Measurements from ENCODE around the gene CALML4. TPM values are rescaled to one million over a fixed set of nuclear protein-coding genes. Genes with fewer than 3 reads are reported as not detected.
"Not testable (repeated sequence)": the region's sequence is repeated elsewhere in the genome, so short reads cannot be mapped to it uniquely, and the experiment has no call there.

The CALML4 gene
- total RNA-seq, 4 donors from 2014 or later: 2.4 to 13.6 (median 4.8) TPM

DNA sequence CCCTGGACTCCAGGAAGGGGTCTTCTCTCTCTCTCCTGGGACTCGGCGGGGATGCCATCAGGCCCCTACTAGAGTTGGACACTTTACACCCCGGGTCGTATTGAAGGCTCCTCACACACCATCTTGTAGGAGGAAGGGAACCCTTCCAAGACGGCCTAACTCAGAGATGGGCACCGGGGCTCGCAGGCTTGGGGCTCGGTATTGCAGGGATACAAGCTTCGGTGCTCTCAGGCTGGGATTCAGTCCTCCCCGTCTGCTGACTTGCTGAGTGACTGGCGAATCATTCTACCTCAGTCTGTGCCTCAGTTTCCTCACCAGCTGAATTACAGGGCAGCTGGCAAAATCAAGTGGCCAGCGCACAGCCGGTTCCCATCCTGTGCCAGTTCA is 419 bp upstream of the CALML4 start:
- TF ChIP-seq POLR2A (IDR thresholded peaks at IDR 0.05) (no peak), POLR2AphosphoS5 (IDR thresholded peaks at IDR 0.05) (no peak), EP300 (IDR thresholded peaks at IDR 0.05) (no peak)
- TF ChIP-seq, protein P1, sequence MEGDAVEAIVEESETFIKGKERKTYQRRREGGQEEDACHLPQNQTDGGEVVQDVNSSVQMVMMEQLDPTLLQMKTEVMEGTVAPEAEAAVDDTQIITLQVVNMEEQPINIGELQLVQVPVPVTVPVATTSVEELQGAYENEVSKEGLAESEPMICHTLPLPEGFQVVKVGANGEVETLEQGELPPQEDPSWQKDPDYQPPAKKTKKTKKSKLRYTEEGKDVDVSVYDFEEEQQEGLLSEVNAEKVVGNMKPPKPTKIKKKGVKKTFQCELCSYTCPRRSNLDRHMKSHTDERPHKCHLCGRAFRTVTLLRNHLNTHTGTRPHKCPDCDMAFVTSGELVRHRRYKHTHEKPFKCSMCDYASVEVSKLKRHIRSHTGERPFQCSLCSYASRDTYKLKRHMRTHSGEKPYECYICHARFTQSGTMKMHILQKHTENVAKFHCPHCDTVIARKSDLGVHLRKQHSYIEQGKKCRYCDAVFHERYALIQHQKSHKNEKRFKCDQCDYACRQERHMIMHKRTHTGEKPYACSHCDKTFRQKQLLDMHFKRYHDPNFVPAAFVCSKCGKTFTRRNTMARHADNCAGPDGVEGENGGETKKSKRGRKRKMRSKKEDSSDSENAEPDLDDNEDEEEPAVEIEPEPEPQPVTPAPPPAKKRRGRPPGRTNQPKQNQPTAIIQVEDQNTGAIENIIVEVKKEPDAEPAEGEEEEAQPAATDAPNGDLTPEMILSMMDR (IDR thresholded peaks at IDR 0.05): no peak
- Histone ChIP-seq H3K27ac (peak overlapping the region; percentile 48), H3K4me1 (peaks cover 37% of the 10 kb centered on the region), H3K9me3 (no peaks in the 10 kb centered on the region), H3K4me3 (peak overlapping the region; percentile 33), H3K27me3 (no peaks in the 10 kb centered on the region), H3K36me3 (peaks cover 6% of the 10 kb centered on the region)
- peak in 1 of 2 donors; percentile 69 for DNase-seq (ENCODE audit: low spot score in 2 of 2)
- WGBS: 67% methylated on average over 10 of the region's 13 CpGs

DNA sequence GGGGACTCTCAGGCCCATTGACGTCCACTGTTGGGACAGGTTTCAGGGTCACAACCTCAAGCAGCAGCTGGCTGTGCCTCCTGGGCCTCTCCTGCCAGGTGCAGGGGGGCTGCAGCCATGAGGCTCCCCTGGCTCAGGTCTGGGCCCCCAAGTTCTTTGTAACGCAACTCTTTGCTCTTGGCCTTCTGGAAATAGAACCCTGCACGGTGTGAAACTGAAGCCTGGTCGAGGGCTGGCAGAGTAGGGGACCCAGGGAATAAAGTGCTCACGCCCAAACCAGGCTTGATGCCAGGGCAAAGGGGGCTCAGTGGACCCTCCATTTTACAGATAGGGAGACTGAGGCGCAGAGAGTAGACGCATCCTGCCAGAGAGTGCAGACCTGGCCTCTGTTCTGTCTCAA is 771 bp downstream of the CALML4 start:
- peak overlapping the region; percentile 48 for H3K27ac ChIP-seq
- peaks cover 4% of the 10 kb centered on the region for H3K36me3 ChIP-seq
- no peaks in the 10 kb centered on the region for H3K9me3 ChIP-seq
- peak overlapping the region; percentile 33 for H3K4me3 ChIP-seq
- DNase-seq (ENCODE audit: low spot score in 2 of 2): peak in 1 of 2 donors; percentile 20
- H3K27me3 ChIP-seq: no peaks in the 10 kb centered on the region
- peaks cover 40% of the 10 kb centered on the region for H3K4me1 ChIP-seq
- WGBS: 89% methylated on average over 7 of the region's 7 CpGs
- TF ChIP-seq EP300 (IDR thresholded peaks at IDR 0.05) (no peak), POLR2AphosphoS5 (IDR thresholded peaks at IDR 0.05) (no peak), POLR2A (IDR thresholded peaks at IDR 0.05) (no peak)
- TF ChIP-seq, protein P1 (IDR thresholded peaks at IDR 0.05): no peak

DNA sequence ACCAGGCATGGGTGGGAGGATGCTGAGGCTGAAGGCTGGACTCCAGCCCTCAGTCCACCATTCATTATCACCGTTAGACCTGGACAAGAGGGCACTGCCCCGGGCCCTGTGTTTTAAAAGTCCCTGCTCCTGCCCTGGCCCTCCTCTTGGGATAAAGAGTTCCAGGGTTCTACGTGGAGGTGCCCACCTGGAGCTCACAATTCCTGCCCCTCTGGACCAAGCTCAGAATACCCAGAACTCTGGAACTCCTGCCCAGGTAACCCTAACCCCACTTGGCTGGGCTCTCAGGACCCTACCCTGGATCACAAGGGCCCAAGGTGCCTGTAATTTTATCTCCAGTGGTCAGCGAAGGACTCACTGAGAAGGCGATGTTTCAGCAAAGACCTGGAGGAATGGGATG is 1.2 kb downstream of the CALML4 start:
- 92% methylated on average over 2 of the region's 5 CpGs for WGBS
- H3K4me1 ChIP-seq: peaks cover 40% of the 10 kb centered on the region
- H3K4me3 ChIP-seq: no peak overlapping the region

DNA sequence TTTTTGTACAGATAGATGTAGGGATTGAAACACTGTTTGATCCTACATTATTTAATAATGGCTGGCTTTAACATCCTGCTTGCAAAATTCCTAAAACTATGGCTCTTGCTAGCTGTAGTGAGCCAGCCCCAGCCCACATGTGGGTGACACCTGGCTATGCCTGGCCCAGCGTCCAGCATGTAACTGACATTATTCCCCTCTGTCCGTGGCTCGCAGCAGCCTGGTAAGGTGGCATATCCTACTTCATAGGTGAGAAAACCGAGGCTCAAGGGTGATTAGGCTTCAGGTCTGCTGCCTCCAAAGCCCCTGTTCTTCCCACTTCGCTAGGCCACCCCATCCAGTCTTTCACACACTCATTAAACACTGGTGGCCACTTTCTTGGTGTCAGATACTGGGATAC is 1.6 kb downstream of the CALML4 start:
- Histone ChIP-seq H3K36me3 (no peaks in the 10 kb centered on the region), H3K4me3 (no peak overlapping the region), H3K9me3 (no peaks in the 10 kb centered on the region), H3K4me1 (peaks cover 36% of the 10 kb centered on the region), H3K27me3 (no peaks in the 10 kb centered on the region), H3K27ac (no peak overlapping the region)
- DNase-seq (ENCODE audit: low spot score in 2 of 2): peak in 1 of 2 donors; percentile 55
- 94% methylated on average over 5 of the region's 5 CpGs for WGBS
- TF ChIP-seq EP300 (IDR thresholded peaks at IDR 0.05) (no peak), POLR2AphosphoS5 (IDR thresholded peaks at IDR 0.05) (no peak), POLR2A (IDR thresholded peaks at IDR 0.05) (no peak)
- TF ChIP-seq, protein P1 (IDR thresholded peaks at IDR 0.05): no peak

More for the DNA sequence above, 1.2 kb downstream of the CALML4 start:
- Histone ChIP-seq H3K27ac (no peak overlapping the region), H3K27me3 (no peaks in the 10 kb centered on the region), H3K36me3 (peaks cover 2% of the 10 kb centered on the region), H3K9me3 (no peaks in the 10 kb centered on the region)
- peak in 1 of 2 donors; percentile 34 for DNase-seq (ENCODE audit: low spot score in 2 of 2)
- no peak for TF ChIP-seq POLR2A (IDR thresholded peaks at IDR 0.05)
- TF ChIP-seq, protein P1 (IDR thresholded peaks at IDR 0.05): no peak
- TF ChIP-seq POLR2AphosphoS5 (IDR thresholded peaks at IDR 0.05): no peak
- no peak for TF ChIP-seq EP300 (IDR thresholded peaks at IDR 0.05)

DNA sequence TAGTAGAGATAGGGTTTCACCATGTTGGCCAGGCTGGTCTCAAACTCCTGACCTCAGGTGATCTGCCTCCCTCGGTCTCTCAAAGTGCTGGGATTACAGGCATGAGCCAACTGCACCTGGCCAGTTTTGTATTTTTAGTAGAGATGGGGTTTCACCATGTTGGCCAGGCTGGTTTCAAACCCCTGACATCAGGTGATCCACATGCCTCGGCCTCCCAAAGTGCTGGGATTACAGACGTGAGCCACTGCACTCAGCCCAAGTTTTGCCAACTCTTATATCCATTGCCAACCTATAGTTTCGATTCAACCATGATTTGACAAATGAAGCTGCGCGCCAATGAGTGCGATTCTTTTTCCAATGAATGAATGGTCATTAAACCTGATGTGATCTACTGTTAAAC is 2.1 kb downstream of the CALML4 start:
- not testable (repeated sequence) for H3K4me3 ChIP-seq, H3K9me3 ChIP-seq, H3K36me3 ChIP-seq, H3K27ac ChIP-seq, H3K27me3 ChIP-seq
- DNase-seq (ENCODE audit: low spot score in 2 of 2): peak in 1 of 2 donors; percentile 16
- 93% methylated on average over 6 of the region's 7 CpGs for WGBS
- H3K4me1 ChIP-seq: peaks cover 35% of the 10 kb centered on the region

DNA sequence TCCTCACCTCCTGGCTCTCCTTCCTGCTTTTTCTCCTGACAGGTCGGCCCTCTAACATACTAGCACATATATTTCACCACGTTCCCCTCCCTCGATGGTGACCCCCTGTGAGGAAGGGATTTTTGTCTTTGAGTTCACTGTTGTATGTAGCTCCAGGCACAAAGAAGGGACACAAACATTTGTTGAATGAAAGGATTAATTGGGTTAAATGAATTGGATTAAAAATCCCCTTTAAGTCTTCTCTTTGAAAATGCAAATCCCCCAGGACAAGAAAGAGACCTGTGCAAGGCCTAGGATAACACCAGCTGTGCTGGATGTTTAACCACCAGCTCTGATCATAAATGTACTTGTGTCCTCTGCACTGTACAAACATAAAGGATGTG is 3.3 kb downstream of the CALML4 start:
- no peak overlapping the region for H3K4me3 ChIP-seq
- DNase-seq (ENCODE audit: low spot score in 2 of 2): no peak
- peaks cover 4% of the 10 kb centered on the region for H3K36me3 ChIP-seq
- H3K9me3 ChIP-seq: no peaks in the 10 kb centered on the region
- WGBS: 60% methylated on average over 3 of the region's 3 CpGs
- no peaks in the 10 kb centered on the region for H3K27me3 ChIP-seq
- no peak overlapping the region for H3K27ac ChIP-seq
- TF ChIP-seq POLR2A (IDR thresholded peaks at IDR 0.05) (no peak), EP300 (IDR thresholded peaks at IDR 0.05) (no peak), POLR2AphosphoS5 (IDR thresholded peaks at IDR 0.05) (no peak)
- TF ChIP-seq, protein P1 (IDR thresholded peaks at IDR 0.05): no peak
- H3K4me1 ChIP-seq: peaks cover 35% of the 10 kb centered on the region
